Hematopoietic multipotent progenitor cell treated with erythropoietin and hydrocortisone succinate and interleukin-3 and kit ligand, for 15 days (in vitro differentiated cells): ENCODE data around the gene ANK2.
"Not testable (repeated sequence)": the region's sequence is repeated elsewhere in the genome, so short reads cannot be mapped to it uniquely, and the experiment has no call there.

Source experiments
- DNase-seq: peaks from one replicate; pipeline ENCODE4 v3.0.0-alpha.2; 2015; ENCODE audit warnings: low spot score

ANK2 gene

DNA sequence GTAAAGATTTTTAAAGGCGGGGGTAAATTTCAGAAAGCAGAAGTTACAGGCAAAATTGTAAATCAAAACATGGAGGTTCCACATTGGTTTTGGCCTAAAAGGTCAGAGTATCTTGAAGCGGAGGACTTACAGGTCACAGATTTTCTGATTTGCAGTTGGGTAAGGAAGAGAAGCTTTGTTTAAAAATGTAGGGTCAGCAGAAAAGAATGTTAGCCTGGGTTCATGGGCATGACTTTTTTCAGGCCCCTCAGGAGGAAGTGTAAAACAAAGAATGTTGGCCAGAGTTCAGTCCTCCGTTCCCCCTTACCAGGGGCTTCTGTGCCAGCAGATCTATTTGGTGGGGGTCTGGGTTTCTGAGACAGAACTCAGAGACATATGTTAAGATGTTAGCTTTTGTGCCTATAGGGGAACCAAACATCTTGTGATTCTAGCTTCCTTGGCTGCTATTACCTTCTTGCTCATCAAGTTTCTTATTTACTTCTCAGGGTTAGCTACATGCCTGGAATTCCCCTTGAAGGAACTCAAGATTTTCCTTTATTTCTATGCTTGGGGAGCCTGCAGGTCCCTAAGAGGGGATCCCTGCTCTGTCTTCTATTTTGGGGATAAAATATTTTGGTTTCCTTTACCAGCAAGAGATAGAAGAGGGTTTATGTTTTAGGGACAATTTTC, 160.3 kb downstream of the ANK2 start:
- no peak for DNase-seq

GRCh38 chr4:113212613-113213012, 163.2 kb downstream of the ANK2 start:
- DNase-seq, result no peak

DNA sequence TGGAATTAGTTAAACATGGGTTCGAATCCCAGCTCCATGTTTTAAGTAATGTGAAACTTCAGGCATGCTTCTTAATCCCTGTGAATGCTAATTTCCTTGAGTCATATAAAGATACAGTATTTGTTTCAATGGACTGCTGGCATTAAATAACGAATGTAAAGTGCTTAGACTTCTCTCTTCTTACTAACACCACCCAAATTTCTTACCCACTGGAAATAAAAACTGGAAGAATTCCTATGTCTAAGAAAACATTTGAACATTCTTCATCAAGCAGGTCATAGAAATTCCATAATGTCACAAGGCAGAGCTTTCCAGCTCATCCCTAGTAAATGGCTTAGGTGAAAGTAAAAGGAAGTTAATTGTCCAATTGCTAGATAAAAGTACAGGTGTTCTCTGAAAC, 172.5 kb downstream of the ANK2 start:
- DNase-seq, result no peak

DNA sequence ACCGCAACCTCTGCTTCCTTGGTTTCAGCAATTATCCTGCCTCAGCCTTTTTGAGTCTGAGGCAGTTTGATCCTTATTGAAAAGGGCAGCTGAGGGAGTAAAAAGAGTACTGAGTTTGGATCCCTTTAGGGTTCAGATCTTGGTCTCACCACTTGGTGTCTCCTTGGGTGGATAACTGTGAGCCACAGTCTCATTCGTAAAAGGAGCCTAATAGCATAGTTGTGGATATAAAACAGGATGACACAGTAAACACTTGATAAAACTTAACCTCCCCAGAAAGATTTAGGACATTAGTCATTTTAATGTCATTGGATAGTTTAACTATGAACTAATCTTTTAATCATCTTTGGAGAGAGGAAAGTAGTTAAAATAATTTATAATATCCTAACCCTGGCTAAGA, 173.0 kb downstream of the ANK2 start:
- DNase-seq, result no peak

GRCh38 chr4:113223001-113223400, 173.5 kb downstream of the ANK2 start:
- DNase-seq, result no peak

DNA sequence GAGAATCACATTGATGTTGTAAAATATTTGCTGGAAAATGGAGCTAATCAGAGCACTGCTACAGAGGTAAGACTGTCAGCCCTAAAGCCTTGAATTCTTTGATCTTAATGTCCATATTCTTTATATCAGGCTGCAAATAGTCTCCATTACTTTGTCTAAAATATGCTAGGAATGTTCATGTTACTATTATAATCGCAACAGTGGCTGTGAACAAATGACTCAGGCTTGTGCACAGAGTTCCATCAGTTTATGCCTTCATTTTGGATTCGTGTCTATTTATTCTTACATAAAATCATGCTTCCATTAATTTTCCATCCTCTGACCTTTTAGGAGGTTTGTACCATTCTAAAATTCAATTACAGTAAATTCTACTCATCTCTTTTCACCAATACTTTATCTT, 182.7 kb downstream of the ANK2 start:
- no peak for DNase-seq

DNA sequence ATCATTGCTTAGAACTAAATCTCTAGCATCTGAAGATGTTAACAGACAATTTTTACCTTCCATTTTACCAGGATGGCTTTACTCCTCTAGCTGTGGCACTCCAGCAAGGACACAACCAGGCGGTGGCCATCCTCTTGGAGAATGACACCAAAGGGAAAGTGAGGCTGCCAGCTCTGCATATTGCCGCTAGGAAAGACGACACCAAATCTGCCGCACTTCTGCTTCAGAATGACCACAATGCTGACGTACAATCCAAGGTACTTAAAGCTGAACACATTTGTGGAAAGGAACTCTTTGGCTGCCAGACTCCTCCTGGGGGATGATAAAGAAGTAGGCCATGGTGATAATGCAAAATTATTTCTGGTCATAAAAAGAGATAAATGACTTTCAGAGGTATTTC, 187.5 kb downstream of the ANK2 start:
- DNase-seq, result no peak

DNA sequence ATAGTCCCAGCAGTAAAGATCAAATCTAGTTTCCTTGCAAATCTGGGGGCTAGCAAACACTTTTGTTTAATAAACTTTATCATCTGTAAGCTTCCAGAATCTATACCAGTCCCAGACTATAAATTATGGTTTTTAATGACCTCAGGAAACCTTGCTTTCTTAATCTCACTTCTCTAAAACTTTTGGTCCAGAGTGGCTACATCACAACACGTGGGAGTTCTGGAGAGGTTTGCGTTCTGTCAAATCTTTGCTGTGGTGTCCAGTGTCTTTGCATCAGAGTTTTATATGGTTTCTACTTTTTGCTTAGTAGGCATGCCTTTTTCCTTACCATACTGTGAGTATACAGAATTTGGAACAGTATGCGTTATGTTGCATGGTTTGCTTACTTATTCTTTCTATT, 193.9 kb downstream of the ANK2 start:
- no peak for DNase-seq

DNA sequence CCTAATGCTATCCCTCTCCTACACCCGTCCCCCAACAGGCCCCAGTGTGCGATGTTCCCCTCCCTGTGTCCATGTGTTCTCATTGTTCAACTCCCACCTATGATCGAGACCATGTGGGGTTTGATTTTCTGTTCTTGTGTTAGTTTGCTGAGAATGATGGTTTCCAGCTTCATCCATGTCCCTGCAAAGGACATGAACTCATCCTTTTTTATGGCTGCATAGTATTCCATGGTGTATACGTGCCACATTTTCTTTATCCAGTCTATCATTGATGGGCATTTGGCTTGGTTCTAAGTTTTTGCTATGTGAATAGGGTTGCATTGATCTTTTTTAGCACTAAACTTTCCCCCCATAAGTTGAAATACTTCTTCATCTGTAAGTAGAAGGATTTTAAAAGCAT, 195.3 kb downstream of the ANK2 start:
- not testable (repeated sequence) for DNase-seq

GRCh38 chr4:113248320-113248719, 198.9 kb downstream of the ANK2 start:
- no peak for DNase-seq

GRCh38 chr4:113255628-113256027, 206.2 kb downstream of the ANK2 start:
- no peak for DNase-seq

- no peak for DNase-seq
Observed at GRCh38 chr4:113256946-113257345, 207.5 kb downstream of the ANK2 start.

GRCh38 chr4:113260688-113261087, 211.2 kb downstream of the ANK2 start:
- DNase-seq, result no peak

- no peak for DNase-seq
Observed at GRCh38 chr4:113263274-113263673, 213.8 kb downstream of the ANK2 start.

- no peak for DNase-seq
Observed at GRCh38 chr4:113270520-113271319, 221.3 kb downstream of the ANK2 start.

DNA sequence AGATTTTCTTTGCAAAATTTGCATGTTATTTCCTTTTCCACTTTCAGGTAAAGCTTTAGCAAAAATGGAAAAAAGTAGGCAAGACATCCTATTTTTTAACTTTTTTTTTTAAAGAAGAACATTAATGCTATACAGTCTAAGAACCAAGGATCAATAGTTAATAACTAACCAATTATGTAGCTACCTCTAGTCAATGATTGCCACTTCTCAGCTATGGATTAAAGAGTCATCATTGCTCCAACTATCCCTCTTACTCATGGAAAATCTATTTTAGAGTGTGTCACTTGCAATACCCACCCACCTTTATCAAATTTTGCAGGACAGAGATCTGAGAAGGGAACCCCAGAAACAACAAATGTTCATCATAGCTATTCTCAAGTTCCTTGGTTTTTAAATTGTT, 223.1 kb downstream of the ANK2 start:
- DNase-seq, result no peak

- DNase-seq, result no peak
Observed at GRCh38 chr4:113273721-113274220, 224.3 kb downstream of the ANK2 start.

- DNase-seq, result no peak
Observed at GRCh38 chr4:113276464-113277170, 227.2 kb downstream of the ANK2 start.

GRCh38 chr4:113278324-113278934, 229.0 kb downstream of the ANK2 start:
- peak; percentile 30 for DNase-seq

DNA sequence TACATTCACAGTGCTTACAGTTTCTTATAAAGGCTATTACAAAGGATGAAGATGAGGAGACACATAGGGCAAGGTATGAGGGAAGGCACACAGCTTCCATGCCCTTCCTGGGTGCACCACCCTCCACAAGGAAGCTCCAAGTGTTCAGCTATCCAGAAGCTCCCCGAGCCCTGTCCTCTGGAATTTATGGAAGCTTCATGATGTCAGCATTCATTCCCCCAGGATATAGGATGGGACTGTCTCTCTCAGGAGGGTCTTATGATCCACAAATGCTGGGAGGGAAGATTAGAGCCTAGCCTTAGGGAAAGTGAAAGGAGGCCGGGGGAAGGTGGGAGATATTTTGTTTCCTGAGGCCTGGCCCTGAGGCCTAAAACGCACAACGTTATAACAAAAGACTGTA, 236.0 kb downstream of the ANK2 start:
- no peak for DNase-seq

DNA sequence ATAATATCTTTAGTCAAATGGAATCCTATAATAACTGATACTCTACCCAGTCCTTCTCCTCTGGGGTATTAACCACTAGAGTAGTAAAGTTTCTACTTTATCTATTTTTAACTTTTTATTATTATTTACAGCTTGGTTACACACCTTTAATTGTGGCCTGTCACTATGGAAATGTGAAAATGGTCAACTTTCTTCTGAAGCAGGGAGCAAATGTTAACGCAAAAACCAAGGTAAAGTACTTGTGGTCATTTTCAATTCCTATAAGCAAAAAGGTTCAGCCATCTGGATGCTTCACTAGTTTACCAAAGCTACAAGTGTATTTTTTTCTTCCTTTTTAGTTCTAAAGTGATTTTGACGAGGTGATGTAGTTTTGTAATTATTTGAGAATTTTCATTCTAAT, 238.8 kb downstream of the ANK2 start:
- DNase-seq, result no peak

DNA sequence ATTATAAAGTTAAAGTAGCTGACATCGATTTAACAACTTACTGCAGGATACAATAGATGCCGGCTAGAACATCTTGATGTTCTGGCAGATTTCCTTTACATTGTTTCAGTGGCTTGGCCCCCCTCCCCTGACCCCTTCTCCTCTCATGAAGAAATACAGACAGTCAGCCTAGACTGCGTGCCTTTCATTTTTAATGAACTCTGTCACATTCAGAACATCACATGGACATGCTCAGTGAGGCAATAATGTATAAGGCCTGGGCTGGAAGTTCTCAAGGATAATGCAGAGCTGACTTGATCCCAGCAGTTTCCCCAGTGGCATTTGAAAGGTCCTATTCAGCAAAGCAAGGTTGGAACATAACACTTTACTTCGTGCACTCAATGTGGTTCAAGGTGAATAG, 239.2 kb downstream of the ANK2 start:
- DNase-seq, result no peak

- no peak for DNase-seq
Observed at GRCh38 chr4:113289766-113290165, 240.3 kb downstream of the ANK2 start.
